HG03558 (cell line): ENCODE data around the gene NOXA1.
"Not testable (repeated sequence)": the region's sequence is repeated elsewhere in the genome, so short reads cannot be mapped to it uniquely, and the experiment has no call there.

Experiments
- ATAC-seq: cut with Tn5 transposase; IDR thresholded peaks from one replicate; pipeline ENCODE4 v1.9.1; 2021; ENCODE audit warnings: moderate number of reproducible peaks; ENCODE audit not compliant: unreplicated experiment; ENCODE audit errors: extremely low read depth

The NOXA1 gene

DNA sequence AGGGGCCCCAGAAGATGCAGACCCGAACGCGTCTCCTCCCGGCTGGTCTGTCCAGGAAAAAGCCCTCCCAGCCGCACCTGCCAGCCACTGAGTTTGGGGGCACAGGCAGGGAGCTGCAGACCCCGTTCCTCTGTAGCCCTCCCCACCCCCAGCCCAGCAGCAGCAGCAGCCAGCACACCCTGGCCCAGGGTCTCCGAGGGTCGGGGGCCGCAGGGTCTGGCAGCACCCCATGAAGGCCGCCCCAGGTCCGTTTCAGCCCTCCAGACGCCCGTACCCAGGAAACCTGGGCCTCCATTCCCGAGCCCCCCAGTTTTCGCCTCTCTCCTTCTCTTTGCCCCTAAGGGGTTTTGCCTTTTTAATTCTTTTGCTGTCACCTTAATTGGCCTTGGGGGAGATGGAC, 19.9 kb upstream of the NOXA1 start:
- ATAC-seq = no peak

DNA sequence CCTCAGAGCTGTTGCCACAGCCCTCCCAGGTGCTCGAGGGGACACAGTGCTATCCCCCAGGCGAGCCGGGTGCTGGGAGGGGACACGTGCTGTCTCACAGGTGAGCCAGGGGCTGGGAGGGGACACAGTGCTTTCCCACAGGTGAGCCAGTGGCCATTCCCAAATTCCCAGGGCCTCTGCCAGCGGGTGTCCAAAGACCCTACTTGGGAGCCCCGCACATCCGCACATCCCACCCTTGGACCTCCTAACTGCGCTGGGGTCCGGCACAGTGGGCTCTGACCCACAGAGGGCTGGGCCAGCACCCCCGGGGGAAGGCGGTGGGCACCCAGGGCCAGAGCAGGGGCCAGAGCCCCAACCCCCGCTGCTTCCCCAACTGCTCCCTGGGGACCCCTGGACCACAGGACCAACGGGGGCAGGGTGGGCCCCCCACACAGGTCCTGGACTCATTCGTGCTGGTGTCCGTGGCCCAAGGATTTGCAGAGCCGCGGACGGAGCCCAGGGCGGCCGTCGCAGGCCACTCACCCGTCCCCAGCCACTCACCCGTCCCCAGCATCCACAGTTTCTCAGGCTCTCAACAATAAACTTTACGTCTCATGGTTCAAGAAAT, 18.1 kb upstream of the NOXA1 start:
- ATAC-seq = no peak

- ATAC-seq = no peak
Measured at GRCh38 chr9:137405677-137406081, 17.5 kb upstream of the NOXA1 start.

DNA sequence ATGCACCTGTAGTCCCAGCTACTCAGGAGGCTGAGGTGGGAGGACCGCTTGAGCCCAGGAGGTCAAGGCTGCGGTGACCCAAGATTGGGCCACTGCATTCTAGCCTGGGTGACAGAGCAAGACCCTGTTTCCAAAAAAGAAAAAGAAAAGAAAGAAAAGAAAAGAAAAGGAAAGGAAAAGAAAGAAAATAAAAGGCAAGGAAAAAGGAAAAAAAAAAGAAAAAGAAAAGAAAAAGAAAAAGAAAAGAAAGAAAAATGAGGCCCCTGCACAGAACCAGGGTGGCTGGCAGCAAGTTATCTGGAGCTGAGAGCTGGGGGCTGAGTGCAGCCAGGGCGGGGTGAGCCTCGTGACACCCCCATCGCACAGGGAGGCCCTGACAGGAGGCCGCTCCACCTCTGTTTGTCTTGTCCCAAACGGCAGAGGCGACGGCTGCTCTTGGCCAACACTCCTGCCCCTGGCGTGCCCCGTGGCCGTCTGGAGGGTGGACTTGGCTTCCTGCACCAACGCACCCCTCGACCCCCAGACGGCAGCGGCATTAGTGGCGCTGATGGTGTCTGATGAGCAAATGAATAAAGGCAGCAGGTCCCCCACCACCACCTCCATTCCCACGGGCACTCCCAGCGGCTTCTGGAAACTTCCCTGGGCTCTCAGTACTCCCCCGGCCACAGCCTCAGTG, 17.0 kb upstream of the NOXA1 start:
- ATAC-seq = no peak

GRCh38 chr9:137406876-137407589, 16.2 kb upstream of the NOXA1 start:
- no peak for ATAC-seq

GRCh38 chr9:137407590-137408300, 15.4 kb upstream of the NOXA1 start:
- no peak for ATAC-seq

DNA sequence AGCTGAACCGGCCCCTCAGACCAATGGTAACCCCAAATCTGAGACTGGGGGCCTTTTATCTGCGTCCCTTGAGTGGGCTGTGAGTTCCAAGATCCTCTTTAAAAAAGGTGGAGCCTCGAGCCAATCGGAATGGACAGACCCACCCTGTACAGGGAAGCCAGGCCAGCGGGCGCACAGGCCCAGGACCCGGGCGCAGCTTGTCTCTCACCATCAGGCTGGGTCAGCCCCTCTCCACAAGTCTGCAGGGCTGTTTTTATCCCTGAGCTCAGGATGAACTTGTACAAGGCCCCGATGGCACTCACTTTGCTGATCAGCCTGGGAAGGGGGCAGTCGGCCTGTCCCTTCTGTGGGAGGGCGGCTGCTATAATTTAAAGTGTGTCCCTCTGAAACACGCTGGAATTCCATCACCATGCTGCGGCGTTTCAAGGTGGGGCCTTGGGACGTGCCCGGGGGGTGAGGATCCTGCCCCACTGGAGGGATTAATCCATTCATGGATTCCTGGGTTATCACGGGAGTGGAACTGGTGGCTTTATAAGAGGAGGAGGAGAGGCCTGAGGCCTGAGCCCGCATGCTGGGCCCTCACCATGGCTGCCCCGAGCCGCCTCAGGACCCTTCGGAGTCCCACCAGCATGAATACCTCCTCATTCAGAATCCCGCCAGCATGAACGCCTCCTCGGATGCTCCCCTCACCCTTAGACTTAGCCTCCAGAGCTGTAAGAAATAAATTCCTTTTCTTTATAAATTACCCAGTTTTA, 14.4 kb upstream of the NOXA1 start:
- ATAC-seq = no peak

DNA sequence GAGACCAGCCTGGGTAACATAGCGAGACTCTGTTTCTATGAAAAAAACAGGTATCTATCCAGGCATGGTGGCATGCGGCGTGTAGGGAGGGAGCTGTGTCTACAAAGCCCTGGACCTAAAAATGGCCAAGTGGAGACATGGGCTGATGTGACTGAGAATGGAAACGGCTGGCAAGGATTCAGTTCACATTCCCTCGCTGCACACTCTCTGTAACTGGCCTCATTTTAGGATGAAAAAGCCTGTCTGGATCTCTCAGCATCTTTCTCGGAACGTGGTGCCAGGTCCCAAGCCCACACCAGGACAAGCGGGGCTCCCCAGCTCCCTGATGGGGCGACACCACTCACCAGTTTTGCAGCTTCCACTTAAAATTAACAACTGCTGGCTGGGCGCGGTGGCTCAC, 13.7 kb upstream of the NOXA1 start:
- no peak for ATAC-seq

DNA sequence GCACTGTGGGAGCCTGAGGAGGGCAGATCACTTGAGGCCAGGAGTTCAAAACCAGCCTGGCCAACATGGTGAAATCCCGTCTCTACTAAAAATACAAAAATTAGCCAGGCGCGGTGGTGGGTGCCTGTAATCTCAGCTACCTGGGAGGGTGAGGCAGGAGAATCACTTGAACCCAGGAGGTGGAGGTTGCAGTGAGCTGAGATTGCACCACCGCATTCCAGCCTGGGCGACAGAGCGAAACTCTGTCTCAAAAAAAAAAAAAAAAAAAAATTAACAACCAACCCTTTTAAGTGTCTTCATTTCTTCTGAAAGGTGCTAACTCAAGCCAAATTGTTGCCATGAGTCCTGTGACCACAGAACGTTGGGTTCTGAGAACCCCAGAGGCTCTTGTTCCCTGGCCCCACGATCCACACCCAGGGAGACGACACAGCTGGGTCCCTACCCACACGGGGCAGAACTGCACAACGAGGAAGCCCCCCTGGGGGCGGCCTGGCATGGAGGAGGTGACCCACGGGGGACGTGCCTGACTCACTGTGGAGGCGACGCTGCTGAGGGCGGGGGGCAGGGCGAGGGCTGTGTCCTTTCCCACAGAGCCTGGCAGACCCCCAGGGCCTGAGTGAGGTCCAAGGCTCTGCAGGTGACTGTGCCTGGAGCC, 12.8 kb upstream of the NOXA1 start:
- not testable (repeated sequence) for ATAC-seq

DNA sequence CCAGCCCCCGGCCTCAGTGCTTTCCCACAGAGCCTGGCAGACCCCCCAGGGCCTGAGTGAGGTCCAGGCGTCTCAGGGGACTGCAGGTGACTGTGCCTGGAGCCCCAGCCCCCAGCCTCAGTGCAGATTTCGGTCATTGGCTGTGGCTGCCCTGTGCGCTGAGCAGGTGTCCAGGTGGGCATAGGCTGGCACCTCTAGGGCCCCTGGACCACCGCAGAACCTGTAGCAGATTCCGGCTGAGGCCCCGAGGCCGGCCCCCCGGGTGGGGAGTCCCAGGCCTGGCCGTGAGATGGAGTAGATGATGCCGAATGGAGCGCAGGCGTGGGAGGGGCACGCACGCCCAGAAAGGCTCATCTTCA, 12.3 kb upstream of the NOXA1 start:
- no peak for ATAC-seq

GRCh38 chr9:137411260-137411644, 11.9 kb upstream of the NOXA1 start:
- ATAC-seq = no peak

- no peak for ATAC-seq
Measured at GRCh38 chr9:137411645-137412380, 11.4 kb upstream of the NOXA1 start.

DNA sequence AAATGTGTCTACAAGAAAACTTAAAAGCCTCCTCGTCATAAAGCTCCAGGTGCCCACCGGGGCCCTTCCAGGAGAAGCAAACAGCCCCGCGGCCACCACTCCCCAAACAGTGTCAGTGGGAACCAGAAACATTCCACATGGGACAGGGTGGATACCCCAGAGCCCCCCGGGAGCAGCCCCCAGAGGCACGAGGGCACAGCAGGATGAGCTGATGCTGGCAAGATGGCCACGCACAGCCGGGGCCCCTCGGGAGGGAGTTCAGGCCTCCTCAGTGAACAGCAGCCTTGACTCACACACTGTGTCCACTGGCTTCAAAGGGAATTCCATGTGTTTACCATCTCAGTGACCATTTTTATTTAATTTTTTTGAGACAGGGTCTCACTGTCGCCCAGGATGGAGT, 10.8 kb upstream of the NOXA1 start:
- no peak for ATAC-seq

- ATAC-seq = no peak
Measured at GRCh38 chr9:137415451-137415850, 7.7 kb upstream of the NOXA1 start.

- no peak for ATAC-seq
Measured at GRCh38 chr9:137416006-137416562, 7.1 kb upstream of the NOXA1 start.

- ATAC-seq = no peak
Measured at GRCh38 chr9:137416563-137417151, 6.5 kb upstream of the NOXA1 start.

DNA sequence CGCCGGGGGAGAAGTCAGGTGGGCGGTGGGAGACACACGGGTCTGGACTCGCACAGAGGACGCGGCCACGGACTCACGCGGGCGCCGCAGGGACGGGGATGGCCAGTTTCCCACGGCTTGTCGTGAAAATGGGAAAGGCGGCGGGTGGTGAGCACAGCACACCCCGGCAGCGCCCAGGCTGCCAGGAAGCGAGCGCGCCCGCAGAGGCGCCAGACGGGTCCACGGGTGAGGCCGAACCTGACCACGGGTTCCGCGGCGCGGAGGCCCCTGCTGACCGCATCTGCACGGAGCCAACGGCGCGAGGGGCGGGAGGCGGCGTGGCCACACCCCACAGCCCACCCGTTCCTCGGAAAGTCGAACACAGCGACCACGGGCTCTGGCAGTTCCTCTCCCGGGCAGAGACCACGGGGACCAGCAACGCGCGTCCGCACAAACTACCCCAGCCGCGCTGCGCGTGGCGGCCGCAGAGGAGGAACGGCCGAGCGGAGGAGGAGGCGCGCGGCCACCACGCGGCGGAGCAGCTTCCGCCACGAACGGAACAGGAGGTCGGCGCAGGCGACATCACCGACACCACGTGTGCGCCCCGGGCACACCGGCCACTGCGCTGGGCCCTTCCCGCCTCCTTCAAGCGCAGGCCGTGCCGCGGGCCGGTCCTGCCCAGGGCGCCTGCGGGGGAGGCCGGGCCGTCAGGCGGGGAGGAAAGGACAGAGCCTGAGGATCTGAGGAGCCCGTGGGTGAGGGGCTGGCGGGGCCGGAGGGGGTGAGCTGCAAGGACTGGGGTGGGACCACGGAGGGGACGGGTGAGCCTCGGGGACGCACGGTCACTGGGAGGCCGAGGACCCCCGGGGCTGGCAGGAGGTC, 5.8 kb upstream of the NOXA1 start:
- no peak for ATAC-seq
